HL-60/S4 (cell line): ENCODE data around the gene CREB5.

Experiments
- in situ Hi-C: fragments of 300-500 bp; cut with MboI; formaldehyde crosslinking; loops from 2 replicates; pipeline ENCODE4 v1.14.3; 2022; ENCODE audit warnings: low sequenced_read_pairs

Gene CREB5

DNA sequence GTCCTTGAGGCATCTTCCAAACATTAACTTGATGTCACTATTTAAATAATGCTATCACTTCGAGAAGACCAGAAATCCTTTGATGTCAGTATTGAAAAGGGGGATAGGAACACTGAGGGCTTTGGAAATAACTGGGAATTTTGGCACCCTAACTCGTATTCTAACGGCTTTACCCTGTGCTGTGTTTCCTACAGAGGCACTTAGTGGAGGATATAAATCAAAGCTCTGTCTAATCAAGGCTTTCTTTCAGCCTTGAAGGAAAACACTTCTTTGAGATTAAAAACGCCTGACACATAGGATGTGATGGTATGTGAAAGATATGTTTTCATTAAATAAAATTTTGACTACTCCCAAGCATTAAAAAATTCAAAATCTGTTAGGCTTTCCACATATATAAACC lies 62.3 kb downstream of the CREB5 start:
- in situ Hi-C loops: no loop called here

- in situ Hi-C loops: no loop called here
These were observed 64.7 kb downstream of the CREB5 start for GRCh38 chr7:28477041-28477442.

DNA sequence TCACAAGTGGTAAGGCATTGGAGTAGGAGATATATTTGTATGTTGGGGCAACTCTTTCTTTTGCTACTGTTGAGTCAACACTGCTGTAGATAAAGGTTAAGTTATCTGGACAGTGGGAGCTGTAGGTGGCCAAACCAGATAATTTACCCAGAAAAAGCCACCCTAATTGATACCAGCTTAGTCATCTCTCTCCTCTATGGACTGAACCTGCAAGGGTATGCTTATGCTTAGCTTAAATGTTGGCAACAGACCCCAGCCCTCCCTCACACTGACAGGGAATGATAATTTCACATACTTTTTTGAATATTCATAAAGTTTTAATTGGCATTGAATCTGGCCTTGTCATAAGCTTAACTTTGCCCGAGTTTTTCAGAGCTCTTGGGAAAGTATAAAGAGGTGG lies 66.3 kb downstream of the CREB5 start:
- in situ Hi-C loops: no loop called here

- in situ Hi-C loops: no loop called here
These were observed 67.2 kb downstream of the CREB5 start for GRCh38 chr7:28479507-28479947.

GRCh38 chr7:28480595-28480994 lies 68.3 kb downstream of the CREB5 start:
- in situ Hi-C loops: no loop called here

DNA sequence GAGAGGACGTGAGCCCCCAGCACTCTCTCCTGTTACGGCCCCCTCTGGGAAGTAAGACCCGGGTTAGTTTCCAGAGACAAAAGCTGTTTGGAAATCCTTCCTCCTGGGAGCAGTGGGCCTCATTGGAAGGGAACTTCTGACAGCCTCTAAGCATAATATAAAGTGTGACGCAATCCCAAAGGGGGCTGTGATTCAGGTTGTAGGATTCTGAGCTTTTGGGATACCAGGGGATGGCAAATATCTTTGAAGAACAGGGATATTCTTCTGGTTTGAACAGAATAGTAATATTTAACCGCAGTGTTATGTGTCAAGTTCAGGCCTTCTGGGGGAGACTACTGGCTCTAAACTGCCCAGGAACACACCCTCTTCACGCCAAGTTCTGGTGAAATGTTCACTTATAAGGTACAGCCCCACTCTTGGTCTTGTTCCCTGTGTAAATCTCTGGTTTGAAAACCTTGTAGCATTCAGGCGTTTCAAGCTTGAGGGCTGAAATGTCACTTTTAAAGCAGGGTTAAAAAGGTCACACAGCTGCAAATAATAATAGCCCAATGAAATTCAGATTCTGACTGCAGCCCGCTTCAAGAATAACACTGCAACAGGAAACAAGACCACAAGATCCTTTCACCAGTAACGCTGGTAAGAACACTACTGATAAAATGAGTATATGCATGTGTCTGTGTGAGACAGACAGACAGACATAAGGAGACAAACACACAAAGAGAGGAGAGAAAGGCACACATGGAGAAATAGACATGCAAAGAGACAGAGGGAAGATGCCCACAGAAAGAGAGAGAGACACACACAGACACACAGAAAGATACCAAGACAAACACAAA lies 69.0 kb downstream of the CREB5 start:
- in situ Hi-C loops: no loop called here

- in situ Hi-C loops: no loop called here
These were observed 70.8 kb downstream of the CREB5 start for GRCh38 chr7:28483112-28483511.

DNA sequence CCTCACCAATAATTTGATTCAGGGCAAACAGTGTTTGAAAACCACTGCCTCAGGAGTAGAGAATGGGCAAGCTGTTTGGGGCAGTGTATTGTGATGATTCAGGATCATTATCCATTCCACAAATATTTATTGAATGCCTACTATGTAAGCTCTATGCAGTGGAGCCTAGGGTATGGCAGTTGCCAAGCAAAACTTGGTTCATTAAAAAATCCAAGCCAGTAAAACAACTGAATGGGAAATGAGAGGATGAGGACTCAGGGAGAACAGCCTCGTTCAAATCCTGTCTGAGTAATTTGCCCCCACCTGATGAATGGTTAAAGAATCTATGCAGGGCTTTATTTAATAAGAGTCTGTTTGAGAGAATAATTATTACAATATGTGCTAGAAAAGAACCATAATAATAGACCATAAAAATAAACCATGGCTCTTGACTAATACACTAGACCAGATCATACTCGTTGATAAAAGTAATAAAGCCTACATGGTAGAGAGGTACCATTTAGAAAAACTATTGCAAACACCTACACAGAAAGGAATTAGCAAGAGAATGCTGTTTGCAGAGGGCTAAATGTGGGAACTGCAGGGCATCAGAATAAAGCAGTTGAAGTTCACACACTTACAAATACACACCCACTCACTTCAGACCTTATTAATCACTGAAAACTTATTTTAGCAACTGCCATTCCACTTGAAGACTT lies 71.7 kb downstream of the CREB5 start:
- in situ Hi-C loops: no loop called here

DNA sequence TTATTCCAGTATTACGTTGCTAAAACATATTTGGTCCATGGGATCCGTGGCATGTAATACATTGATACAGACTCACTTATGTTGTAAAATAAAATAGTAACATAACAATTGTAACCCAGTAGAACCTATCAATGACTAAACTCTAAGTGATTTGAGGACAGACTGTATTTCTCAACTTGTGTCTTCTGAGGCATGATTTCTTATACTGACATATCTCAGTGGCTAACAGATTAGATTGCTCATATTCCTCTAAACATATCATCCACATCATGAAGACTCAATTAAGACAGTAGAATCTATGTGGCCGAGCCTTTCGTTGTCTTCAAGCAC lies 72.3 kb downstream of the CREB5 start:
- in situ Hi-C loops: no loop called here

- in situ Hi-C loops: no loop called here
These were observed 75.2 kb downstream of the CREB5 start for GRCh38 chr7:28487487-28487886.

DNA sequence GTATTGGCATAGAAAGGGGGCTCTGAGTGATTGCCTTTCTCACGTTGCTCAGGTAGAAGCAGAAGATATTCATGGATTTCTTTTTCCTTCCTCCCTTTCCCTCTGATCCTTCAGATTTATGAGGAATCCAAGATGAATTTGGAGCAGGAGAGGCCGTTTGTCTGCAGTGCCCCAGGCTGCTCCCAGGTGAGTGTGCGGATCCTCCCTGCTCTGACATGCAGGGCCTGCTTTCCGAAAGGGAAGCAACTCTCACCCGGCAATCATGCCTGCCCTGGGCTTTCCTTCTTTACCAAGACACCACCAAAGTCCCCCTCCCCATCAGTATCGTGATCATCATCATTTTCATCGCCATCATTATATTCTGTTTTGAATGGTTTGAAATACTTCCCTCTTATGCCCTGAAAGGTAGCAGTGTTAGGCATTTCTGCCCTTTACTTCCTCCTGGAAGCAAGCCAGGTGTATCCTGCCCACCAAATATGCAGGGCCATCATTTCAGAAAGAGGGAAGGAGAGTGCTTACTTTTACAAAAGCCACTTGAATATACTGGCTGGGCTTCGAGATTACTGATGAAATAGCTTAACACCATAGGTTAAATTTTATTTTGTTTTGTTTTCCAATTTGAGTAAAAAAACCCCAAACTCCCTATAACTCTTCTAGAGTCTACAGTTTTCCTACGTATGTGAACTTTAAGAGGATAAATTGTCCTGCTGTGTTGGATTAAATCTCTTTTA lies 75.9 kb downstream of the CREB5 start:
- in situ Hi-C loops: no loop called here

GRCh38 chr7:28490831-28491230 lies 78.5 kb downstream of the CREB5 start:
- in situ Hi-C loops: no loop called here

- in situ Hi-C loops: no loop called here
These were observed 81.2 kb downstream of the CREB5 start for GRCh38 chr7:28493477-28493876.

GRCh38 chr7:28497009-28497408 lies 84.7 kb downstream of the CREB5 start:
- in situ Hi-C loops: no loop called here

- in situ Hi-C loops: no loop called here
These were observed 86.3 kb downstream of the CREB5 start for GRCh38 chr7:28498636-28499035.

- in situ Hi-C loops: no loop called here
These were observed 87.8 kb downstream of the CREB5 start for GRCh38 chr7:28500138-28500537.

DNA sequence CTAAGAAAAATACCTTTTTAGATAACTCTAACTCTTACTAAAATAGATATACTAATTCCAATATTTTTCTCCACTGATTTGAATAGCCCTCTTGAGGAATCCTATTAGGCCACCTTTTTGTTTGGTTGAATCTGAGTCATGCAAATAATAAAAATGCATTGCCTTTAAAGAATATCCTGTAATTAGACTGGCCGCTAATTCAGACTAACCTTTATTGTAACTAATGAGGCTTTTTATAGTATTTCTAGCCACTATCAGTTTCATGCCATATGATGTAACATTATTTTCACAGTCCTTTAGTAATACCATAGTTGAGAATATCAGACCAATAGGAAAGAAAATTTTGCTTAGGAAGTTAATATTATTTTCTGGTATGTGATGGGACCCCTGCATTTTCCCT lies 90.1 kb downstream of the CREB5 start:
- in situ Hi-C loops: no loop called here

DNA sequence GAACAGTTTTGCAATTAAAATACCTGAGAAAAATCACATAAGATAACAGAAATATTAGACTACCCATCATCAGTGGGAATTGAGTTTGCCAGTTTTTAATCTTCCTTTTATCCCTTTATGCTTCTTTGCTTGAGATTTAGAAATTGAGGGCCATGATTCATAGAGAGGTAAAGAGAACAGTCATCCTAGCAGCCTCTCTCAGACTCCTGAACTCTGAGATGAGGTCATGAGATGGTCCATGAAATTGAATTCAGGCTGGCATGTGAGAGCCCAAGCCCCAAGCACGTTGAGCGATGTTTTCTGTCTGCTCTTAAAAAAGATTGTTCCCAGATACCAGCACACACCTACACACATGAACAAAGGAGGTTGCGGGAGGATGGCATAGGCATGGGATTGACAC lies 91.1 kb downstream of the CREB5 start:
- in situ Hi-C loops: no loop called here

DNA sequence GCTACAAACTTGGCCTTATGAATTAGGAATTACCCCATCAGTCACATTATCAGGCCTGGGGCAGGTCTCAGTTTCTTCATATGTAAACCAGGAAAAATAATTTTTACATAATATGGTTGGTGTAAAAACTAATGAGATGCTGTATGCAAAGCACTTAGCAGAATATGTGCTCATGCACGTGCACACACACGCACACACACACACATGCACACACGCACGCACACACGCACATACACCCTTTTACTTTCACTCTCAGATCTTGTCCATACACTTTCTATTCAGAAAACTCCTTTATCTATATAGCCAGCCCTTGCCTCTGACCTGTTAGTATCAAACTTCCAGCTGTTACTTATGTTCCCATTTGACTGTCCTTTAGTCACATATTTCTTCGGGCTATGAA lies 92.7 kb downstream of the CREB5 start:
- in situ Hi-C loops: no loop called here

GRCh38 chr7:28505867-28506266 lies 93.5 kb downstream of the CREB5 start:
- in situ Hi-C loops: no loop called here

GRCh38 chr7:28507525-28508282 lies 95.4 kb downstream of the CREB5 start:
- in situ Hi-C loops: no loop called here
